Panc1 (cell line): ENCODE measurements around the gene GNA12. TPM values are rescaled to one million over a fixed set of nuclear protein-coding genes. Genes with fewer than 3 reads are reported as not detected.

ENCODE experiments used
- ATAC-seq: fragments of 200-7000 bp; cut with Tn5 transposase; 2 replicates; pipeline ENCODE4 v1.9.1; 2020; ENCODE audit warnings: mild to moderate bottlenecking, moderate library complexity
- BruUV-seq: library from RNA; stranded (reverse); fragments of 400-500 nt; replicated peaks from 2 replicates; lab custom pipeline; 2021; lab: Mats Ljungman, UMichigan
- CTCF ChIA-PET: fragments of 300-600 bp; sonication (Branson Sonifier 250); formaldehyde crosslinking; loops from one replicate; lab custom pipeline; 2022; ENCODE audit warnings: antibody characterized with exemption; lab: Charles Lee
- POLR2A ChIA-PET: fragments of 300-600 bp; sonication (Branson Sonifier 250); formaldehyde crosslinking; loops from one replicate; lab custom pipeline; 2022; ENCODE audit warnings: antibody characterized with exemption; lab: Charles Lee
- DNase-seq: peaks from one replicate; pipeline ENCODE4 v3.0.0-alpha.2; 2010; ENCODE audit warnings: low read depth, low spot score
- H3K27ac ChIP-seq: 2 replicates; pipeline ENCODE4 v1.5.1; 2011; ENCODE audit warnings: mild to moderate bottlenecking, low read length, inconsistent platforms
- H3K27me3 ChIP-seq: fragments of 200-500 bp; sonication (Bioruptor generic); 2 replicates; pipeline ENCODE4 v1.6.0; 2014; ENCODE audit warnings: low read length, inconsistent platforms; ENCODE audit not compliant: control insufficient read depth, insufficient read depth
- H3K36me3 ChIP-seq: fragments of 200-500 bp; sonication (Bioruptor generic); 2 replicates; pipeline ENCODE4 v1.5.1; 2014; ENCODE audit warnings: inconsistent platforms, mild to moderate bottlenecking, low read length, moderate library complexity; ENCODE audit not compliant: control insufficient read depth, insufficient read depth
- H3K4me1 ChIP-seq: 2 replicates; pipeline ENCODE4 v1.5.1; 2011; ENCODE audit warnings: inconsistent platforms, mild to moderate bottlenecking, low read length, moderate library complexity; ENCODE audit not compliant: control insufficient read depth, insufficient read depth
- H3K4me3 ChIP-seq, 2 experiments: 2 replicates each; pipeline ENCODE4 v1.5.1; 2011 to 2012; ENCODE audit warnings: low read depth in 2 of 2, low read length in 2 of 2, mild to moderate bottlenecking in 2 of 2, inconsistent platforms in 1 of 2, moderate library complexity in 1 of 2
- H3K9me3 ChIP-seq: fragments of 200-500 bp; sonication (Bioruptor generic); 2 replicates; pipeline ENCODE4 v1.5.1; 2014; ENCODE audit warnings: low read depth, mild to moderate bottlenecking, inconsistent platforms, low read length, moderate library complexity; ENCODE audit not compliant: control insufficient read depth, insufficient read depth
- CTCF ChIP-seq: fragments of 450-650 bp; IDR thresholded peaks from 2 replicates; pipeline ENCODE4 v1.5.1; 2017; ENCODE audit warnings: mild to moderate bottlenecking
- POLR2AphosphoS5 ChIP-seq: IDR thresholded peaks from 2 replicates; pipeline ENCODE4 v1.6.1; 2012; ENCODE audit warnings: mild to moderate bottlenecking, low read depth, low read length, moderate library complexity
- REST ChIP-seq, 2 experiments: IDR thresholded peaks; 2 replicates each; pipeline ENCODE4 v1.6.1; 2011 to 2012; ENCODE audit warnings: low read depth in 2 of 2, control low read depth in 1 of 2, low read length in 1 of 2, mild to moderate bottlenecking in 1 of 2, moderate library complexity in 1 of 2; ENCODE audit not compliant: insufficient read depth in 1 of 2
- SIN3A ChIP-seq: IDR thresholded peaks from 2 replicates; pipeline ENCODE4 v1.6.1; 2012; ENCODE audit warnings: low read depth, mild to moderate bottlenecking, low read length, moderate library complexity, borderline replicate concordance; ENCODE audit not compliant: insufficient read depth
- TCF7L2 ChIP-seq: IDR thresholded peaks from 2 replicates; pipeline ENCODE4 v1.6.1; 2011; ENCODE audit warnings: mild to moderate bottlenecking, low read depth, low read length, inconsistent platforms
- in situ Hi-C: cut with HindIII; loops from 2 replicates; pipeline ENCODE4 v1.10.0; 2016; ENCODE audit warnings: low sequenced_read_pairs, low pct_unique_long_range_greater_than_20kb
- intact Hi-C: fragments of 100-400 bp; cut with micrococcal nuclease; formaldehyde crosslinking; loops from one replicate; pipeline ENCODE4 v1.10.0; 2022; ENCODE audit not compliant: unreplicated experiment
- total RNA-seq: library from RNA; stranded (reverse); gene quantifications from one replicate; pipeline ENCODE4 v1.2.1, GENCODE V29; 2021; ENCODE audit not compliant: unreplicated experiment

The GNA12 gene
- total RNA-seq, 1 experiment from 2014 or later: 139 TPM

- POLR2A ChIA-PET: interaction anchor here (0.5 to 0.6 kb wide), 2 partner anchors 152 to 1747 kb away, joined by 3 read pairs; no protein-coding TSS in a partner anchor
- DNase-seq: no peak
- CTCF ChIA-PET: interaction anchor here (0.5 to 1.8 kb wide), 10 partner anchors 9 to 258 kb away, joined by 3 to 6 read pairs (median 3); no protein-coding TSS in a partner anchor
- intact Hi-C loops (no loop called here), in situ Hi-C loops (no loop called here)
- no peak overlapping the region for H3K4me3 ChIP-seq
- TF ChIP-seq REST (IDR thresholded peaks at IDR 0.05; ENCODE audit: insufficient read depth in 1 of 2, low read depth in 2 of 2, low read length in 1 of 2): no peak
- no peak for TF ChIP-seq POLR2AphosphoS5
- no peak for TF ChIP-seq TCF7L2
- TF ChIP-seq SIN3A: no peak
- TF ChIP-seq CTCF: no peak
- peaks cover 3% of the 10 kb centered on the region; the same call in 1 of the 2 replicates for H3K4me1 ChIP-seq
- H3K9me3 ChIP-seq: no peaks in the 10 kb centered on the region
- no TSS peak for BruUV-seq
- no peak overlapping the region for H3K27ac ChIP-seq
- no peaks in the 10 kb centered on the region for H3K36me3 ChIP-seq
- ATAC-seq: no peak
- H3K27me3 ChIP-seq: no peaks in the 10 kb centered on the region
Observed at GRCh38 chr7:2710286-2710655, 133.8 kb downstream of the GNA12 start.

GRCh38 chr7:2709553-2710285 is 134.4 kb downstream of the GNA12 start:
- DNase-seq: peak; percentile 33
- no peak overlapping the region for H3K27ac ChIP-seq
- no peaks in the 10 kb centered on the region for H3K36me3 ChIP-seq
- no peak for TF ChIP-seq SIN3A
- TF ChIP-seq CTCF: peak; percentile 100
- TF ChIP-seq POLR2AphosphoS5: peak; percentile 26; the same call in 1 of the 2 replicates
- in situ Hi-C loops (no loop called here), intact Hi-C loops (no loop called here)
- peaks cover 3% of the 10 kb centered on the region; the same call in 1 of the 2 replicates for H3K4me1 ChIP-seq
- ATAC-seq: peak; percentile 88
- ChIA-PET CTCF (interaction anchor here (0.5 to 1.8 kb wide), 11 partner anchors 9 to 258 kb away, joined by 3 to 6 read pairs (median 3); no protein-coding TSS in a partner anchor), POLR2A (interaction anchor here (0.5 kb wide), 1 partner anchor 152 kb away, joined by 3 read pairs; no protein-coding TSS in a partner anchor)
- no peak overlapping the region for H3K4me3 ChIP-seq
- no TSS peak for BruUV-seq
- no peaks in the 10 kb centered on the region for H3K9me3 ChIP-seq
- H3K27me3 ChIP-seq: no peaks in the 10 kb centered on the region
